ENCODE data around the gene CAPRIN1.

The CAPRIN1 gene

DNA sequence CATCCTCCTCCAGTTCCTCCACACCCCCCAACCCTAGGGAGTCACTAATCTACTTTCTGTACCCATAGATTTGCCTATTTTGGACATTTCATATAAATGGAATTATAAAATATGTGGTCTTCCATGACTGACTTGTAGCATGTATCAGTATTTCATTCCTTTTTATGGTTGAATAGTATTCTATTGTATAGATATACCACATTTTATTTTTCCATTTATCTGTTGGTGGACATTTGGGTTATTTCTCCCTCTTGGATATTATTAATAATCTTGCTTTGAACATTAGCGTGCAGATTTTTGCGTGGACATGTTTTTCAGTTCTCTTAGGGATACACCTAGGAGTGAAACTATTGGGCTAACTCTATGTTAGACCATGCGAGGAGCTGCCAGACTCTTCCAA is 77.3 kb downstream of the CAPRIN1 start:
- no CpG with 5 or more reads among the region's 3 CpGs for WGBS, 2 donors (ENCODE audit: extremely low coverage in 2 of 2, insufficient read length in 2 of 2, insufficient replicate concordance in 1 of 2)
- no peak overlapping the region for H2BK15ac ChIP-seq (ENCODE audit: low read length)

DNA sequence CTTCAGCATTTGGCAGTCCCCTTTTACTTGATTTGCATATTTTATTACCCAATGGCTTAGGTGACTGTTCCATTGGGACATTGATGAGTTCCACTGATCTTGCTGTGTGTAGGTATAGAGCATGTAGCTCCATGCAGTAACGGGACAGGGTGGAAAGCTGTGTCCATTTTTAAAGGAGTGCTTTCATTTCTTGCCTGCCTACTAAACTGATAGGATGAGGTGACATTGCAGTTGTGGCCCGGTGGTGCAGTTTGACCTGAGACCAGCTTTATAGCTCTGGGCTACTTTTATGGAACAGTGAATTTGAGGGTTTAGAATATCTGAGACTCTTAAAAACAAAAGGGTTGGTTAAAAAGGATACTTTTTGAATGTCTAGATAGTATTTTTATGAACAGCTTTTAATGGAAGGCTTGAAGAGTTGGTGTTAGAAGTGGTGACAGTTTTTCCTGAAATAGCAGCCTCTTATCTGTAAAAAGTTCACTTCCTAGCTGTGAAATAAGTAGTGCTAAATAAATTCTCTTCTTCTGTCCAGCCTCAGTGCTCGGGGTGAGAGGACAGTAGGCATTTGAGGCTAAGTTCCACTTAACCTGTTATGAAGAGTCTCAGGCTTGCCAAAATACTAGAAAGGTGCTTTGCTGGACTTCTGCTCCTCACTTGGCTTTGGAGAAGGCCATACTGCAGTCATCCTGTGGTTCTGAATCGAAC is 80.9 kb downstream of the CAPRIN1 start:
- H4K91ac ChIP-seq (ENCODE audit: low read depth, low read length, poor library complexity), result no peak overlapping the region
- H3K4me2 ChIP-seq (ENCODE audit: insufficient read depth, low read length, poor library complexity, severe bottlenecking), result no peak overlapping the region
- no peak overlapping the region for H3K9ac ChIP-seq (ENCODE audit: low read depth, low read length, poor library complexity)
- H2BK120ac ChIP-seq (ENCODE audit: low read depth, low read length), result no peak overlapping the region
- H3K4ac ChIP-seq (ENCODE audit: low read length), result no peak overlapping the region
- H2AFZ ChIP-seq (ENCODE audit: low read length), result no peak overlapping the region
- no CpG with 5 or more reads among the region's 4 CpGs for WGBS, 2 donors (ENCODE audit: extremely low coverage in 2 of 2, insufficient read length in 2 of 2, insufficient replicate concordance in 1 of 2)
- peaks cover 33 to 95% of the 10 kb centered on the region in 2 donors for H3K36me3 ChIP-seq (replicated peaks in 1 of 2; ENCODE audit: control insufficient read depth in 2 of 2, insufficient read depth in 2 of 2, low read length in 2 of 2)
- H3K79me1 ChIP-seq (ENCODE audit: low read depth, low read length), result no peaks in the 10 kb centered on the region
- no peak overlapping the region for H3K14ac ChIP-seq (ENCODE audit: low read length)
- H2BK5ac ChIP-seq (ENCODE audit: low read length), result no peak overlapping the region
- H3K9me3 ChIP-seq (replicated peaks in 1 of 2; ENCODE audit: control insufficient read depth in 2 of 2, insufficient read depth in 1 of 2, low read depth in 1 of 2, low read length in 2 of 2), result peaks cover 0 to 6% of the 10 kb centered on the region in 2 donors
- no peak overlapping the region for H3K23ac ChIP-seq (ENCODE audit: low read depth, low read length, poor library complexity)
- H2AK5ac ChIP-seq (ENCODE audit: low read depth, low read length), result no peak overlapping the region
- no peaks in the 10 kb centered on the region for H3K4me1 ChIP-seq (ENCODE audit: control insufficient read depth in 2 of 2, insufficient read depth in 1 of 2, low read depth in 1 of 2, low read length in 2 of 2)
- no peak overlapping the region for H2BK12ac ChIP-seq (ENCODE audit: low read length)
- no peak overlapping the region for H2BK15ac ChIP-seq (ENCODE audit: low read length)
- no peak overlapping the region for H4K8ac ChIP-seq (ENCODE audit: low read depth, low read length)
- no peaks in the 10 kb centered on the region for H3K27me3 ChIP-seq (ENCODE audit: control insufficient read depth in 3 of 3, insufficient read depth in 3 of 3, low read depth in 1 of 3, low read length in 3 of 3)
- no peak overlapping the region for H3K27ac ChIP-seq (replicated peaks; ENCODE audit: low read length)
- H3K18ac ChIP-seq (ENCODE audit: low read length), result no peak overlapping the region
- no peak for DNase-seq (ENCODE audit: low spot score)
- H3K4me3 ChIP-seq (ENCODE audit: low read length in 2 of 2), result no peak overlapping the region

More for the DNA sequence above, 77.3 kb downstream of the CAPRIN1 start:
- H3K9ac ChIP-seq (ENCODE audit: low read depth, low read length, poor library complexity), result no peak overlapping the region
- peaks cover 19 to 96% of the 10 kb centered on the region in 2 donors for H3K36me3 ChIP-seq (replicated peaks in 1 of 2; ENCODE audit: control insufficient read depth in 2 of 2, insufficient read depth in 2 of 2, low read length in 2 of 2)
- H3K18ac ChIP-seq (ENCODE audit: low read length), result no peak overlapping the region
- H3K79me1 ChIP-seq (ENCODE audit: low read depth, low read length), result no peaks in the 10 kb centered on the region
- no peak overlapping the region for H2BK12ac ChIP-seq (ENCODE audit: low read length)
- no peak overlapping the region for H2AFZ ChIP-seq (ENCODE audit: low read length)
- no peak overlapping the region for H2BK120ac ChIP-seq (ENCODE audit: low read depth, low read length)
- H3K14ac ChIP-seq (ENCODE audit: low read length), result no peak overlapping the region
- no peak overlapping the region for H3K27ac ChIP-seq (replicated peaks; ENCODE audit: low read length)
- no peak overlapping the region for H4K8ac ChIP-seq (ENCODE audit: low read depth, low read length)
- H3K4me3 ChIP-seq (ENCODE audit: low read length in 2 of 2), result no peak overlapping the region
- no peak overlapping the region for H2BK5ac ChIP-seq (ENCODE audit: low read length)
- H4K91ac ChIP-seq (ENCODE audit: low read depth, low read length, poor library complexity), result no peak overlapping the region
- no peak for DNase-seq (ENCODE audit: low spot score)
- H3K4me2 ChIP-seq (ENCODE audit: insufficient read depth, low read length, poor library complexity, severe bottlenecking), result no peak overlapping the region
- H3K23ac ChIP-seq (ENCODE audit: low read depth, low read length, poor library complexity), result no peak overlapping the region
- H2AK5ac ChIP-seq (ENCODE audit: low read depth, low read length), result no peak overlapping the region
- no peaks in the 10 kb centered on the region for H3K27me3 ChIP-seq (ENCODE audit: control insufficient read depth in 3 of 3, insufficient read depth in 3 of 3, low read depth in 1 of 3, low read length in 3 of 3)
- peaks cover 0 to 6% of the 10 kb centered on the region in 2 donors for H3K9me3 ChIP-seq (replicated peaks in 1 of 2; ENCODE audit: control insufficient read depth in 2 of 2, insufficient read depth in 1 of 2, low read depth in 1 of 2, low read length in 2 of 2)
- H3K4me1 ChIP-seq (ENCODE audit: control insufficient read depth in 2 of 2, insufficient read depth in 1 of 2, low read depth in 1 of 2, low read length in 2 of 2), result no peaks in the 10 kb centered on the region
- H3K4ac ChIP-seq (ENCODE audit: low read length), result no peak overlapping the region

DNA sequence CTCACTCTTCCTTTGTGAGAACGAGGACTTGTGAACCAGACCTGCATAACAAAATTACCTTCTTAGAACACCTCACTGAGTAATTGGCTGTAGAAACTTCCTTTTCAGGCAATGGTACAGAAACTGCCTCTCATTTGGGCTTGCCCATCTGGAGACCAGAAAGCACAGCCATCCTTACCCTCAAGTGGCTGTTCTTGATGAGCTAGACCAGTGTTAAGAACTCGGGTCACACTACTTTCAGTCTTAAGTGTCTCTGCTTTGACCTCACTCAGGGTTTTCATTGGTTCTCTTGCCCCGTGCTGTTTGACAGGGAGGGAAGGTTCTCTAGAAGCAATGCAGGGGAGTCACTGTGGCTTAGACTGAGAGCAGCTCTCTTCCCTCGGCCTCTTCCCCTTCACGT is 83.2 kb downstream of the CAPRIN1 start:
- Histone ChIP-seq H3K9me3 (replicated peaks in 1 of 2; ENCODE audit: control insufficient read depth in 2 of 2, insufficient read depth in 1 of 2, low read depth in 1 of 2, low read length in 2 of 2) (no peaks in the 10 kb centered on the region), H3K14ac (ENCODE audit: low read length) (no peak overlapping the region), H3K4me2 (ENCODE audit: insufficient read depth, low read length, poor library complexity, severe bottlenecking) (no peak overlapping the region), H4K91ac (ENCODE audit: low read depth, low read length, poor library complexity) (no peak overlapping the region), H3K4ac (ENCODE audit: low read length) (no peak overlapping the region), H3K4me3 (ENCODE audit: low read length in 2 of 2) (no peak overlapping the region), H2AFZ (ENCODE audit: low read length) (no peak overlapping the region), H2BK12ac (ENCODE audit: low read length) (no peak overlapping the region), H3K27ac (replicated peaks; ENCODE audit: low read length) (no peak overlapping the region), H4K8ac (ENCODE audit: low read depth, low read length) (no peak overlapping the region), H3K27me3 (ENCODE audit: control insufficient read depth in 3 of 3, insufficient read depth in 3 of 3, low read depth in 1 of 3, low read length in 3 of 3) (no peaks in the 10 kb centered on the region), H3K9ac (ENCODE audit: low read depth, low read length, poor library complexity) (no peak overlapping the region), H3K23ac (ENCODE audit: low read depth, low read length, poor library complexity) (no peak overlapping the region), H3K4me1 (ENCODE audit: control insufficient read depth in 2 of 2, insufficient read depth in 1 of 2, low read depth in 1 of 2, low read length in 2 of 2) (no peaks in the 10 kb centered on the region), H2AK5ac (ENCODE audit: low read depth, low read length) (no peak overlapping the region), H3K36me3 (replicated peaks in 1 of 2; ENCODE audit: control insufficient read depth in 2 of 2, insufficient read depth in 2 of 2, low read length in 2 of 2) (peaks cover 39 to 96% of the 10 kb centered on the region in 2 donors), H3K79me1 (ENCODE audit: low read depth, low read length) (no peaks in the 10 kb centered on the region), H3K18ac (ENCODE audit: low read length) (no peak overlapping the region), H2BK15ac (ENCODE audit: low read length) (no peak overlapping the region), H2BK120ac (ENCODE audit: low read depth, low read length) (no peak overlapping the region), H2BK5ac (ENCODE audit: low read length) (no peak overlapping the region)
- no peak for DNase-seq (ENCODE audit: low spot score)
- WGBS, 2 donors (ENCODE audit: extremely low coverage in 2 of 2, insufficient read length in 2 of 2, insufficient replicate concordance in 1 of 2), result no CpG with 5 or more reads among the region's 5 CpGs

DNA sequence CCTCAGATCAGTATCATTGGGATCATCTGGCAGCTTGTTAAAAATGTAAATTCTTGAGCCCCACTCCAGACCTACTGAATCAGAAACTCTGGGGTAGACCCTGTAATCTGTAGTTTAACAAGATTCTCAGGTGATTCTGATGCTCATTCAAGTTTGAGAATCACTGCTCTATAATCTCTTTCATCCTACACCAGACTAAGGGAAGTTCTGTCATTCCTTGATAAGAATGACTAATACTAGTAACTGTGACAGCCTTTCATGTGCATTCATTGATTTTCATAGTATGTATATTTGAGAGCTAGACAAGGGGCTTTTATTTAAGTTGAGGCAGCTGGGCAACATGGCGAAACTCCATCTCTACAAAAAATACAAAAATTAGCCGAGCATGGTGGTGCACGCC is 83.9 kb downstream of the CAPRIN1 start:
- no peak overlapping the region for H2BK12ac ChIP-seq (ENCODE audit: low read length)
- WGBS, 2 donors (ENCODE audit: extremely low coverage in 2 of 2, insufficient read length in 2 of 2, insufficient replicate concordance in 1 of 2), result no CpG with 5 or more reads among the region's 3 CpGs
- no peaks in the 10 kb centered on the region for H3K9me3 ChIP-seq (replicated peaks in 1 of 2; ENCODE audit: control insufficient read depth in 2 of 2, insufficient read depth in 1 of 2, low read depth in 1 of 2, low read length in 2 of 2)
- H4K91ac ChIP-seq (ENCODE audit: low read depth, low read length, poor library complexity), result no peak overlapping the region
- H3K36me3 ChIP-seq (replicated peaks in 1 of 2; ENCODE audit: control insufficient read depth in 2 of 2, insufficient read depth in 2 of 2, low read length in 2 of 2), result peaks cover 43 to 96% of the 10 kb centered on the region in 2 donors
- H2AK5ac ChIP-seq (ENCODE audit: low read depth, low read length), result no peak overlapping the region
- H2BK15ac ChIP-seq (ENCODE audit: low read length), result no peak overlapping the region
- no peak overlapping the region for H3K4me2 ChIP-seq (ENCODE audit: insufficient read depth, low read length, poor library complexity, severe bottlenecking)
- H3K9ac ChIP-seq (ENCODE audit: low read depth, low read length, poor library complexity), result no peak overlapping the region
- no peak overlapping the region for H3K4me3 ChIP-seq (ENCODE audit: low read length in 2 of 2)
- H2BK5ac ChIP-seq (ENCODE audit: low read length), result no peak overlapping the region
- H2BK120ac ChIP-seq (ENCODE audit: low read depth, low read length), result no peak overlapping the region
- no peaks in the 10 kb centered on the region for H3K79me1 ChIP-seq (ENCODE audit: low read depth, low read length)
- no peak overlapping the region for H3K4ac ChIP-seq (ENCODE audit: low read length)
- no peak for DNase-seq (ENCODE audit: low spot score)
- no peaks in the 10 kb centered on the region for H3K27me3 ChIP-seq (ENCODE audit: control insufficient read depth in 3 of 3, insufficient read depth in 3 of 3, low read depth in 1 of 3, low read length in 3 of 3)
- no peak overlapping the region for H3K14ac ChIP-seq (ENCODE audit: low read length)
- H4K8ac ChIP-seq (ENCODE audit: low read depth, low read length), result no peak overlapping the region
- no peak overlapping the region for H3K27ac ChIP-seq (replicated peaks; ENCODE audit: low read length)
- H3K18ac ChIP-seq (ENCODE audit: low read length), result no peak overlapping the region
- no peak overlapping the region for H2AFZ ChIP-seq (ENCODE audit: low read length)
- H3K23ac ChIP-seq (ENCODE audit: low read depth, low read length, poor library complexity), result no peak overlapping the region
- no peaks in the 10 kb centered on the region for H3K4me1 ChIP-seq (ENCODE audit: control insufficient read depth in 2 of 2, insufficient read depth in 1 of 2, low read depth in 1 of 2, low read length in 2 of 2)

All from neuronal stem cell (in vitro differentiated cells).